ENCODE results near the gene ZBTB9. TPM values are rescaled to one million over a fixed set of nuclear protein-coding genes. Genes with fewer than 3 reads are reported as not detected.
"Not testable (repeated sequence)": the region's sequence is repeated elsewhere in the genome, so short reads cannot be mapped to it uniquely, and the experiment has no call there.

Gene ZBTB9
- total RNA-seq, 4 donors from 2014 or later, result 1.4 to 8.6 (median 5.7) TPM

- ATAC-seq (ENCODE audit: low FRiP score) (no peak), DNase-seq (ENCODE audit: low spot score) (no peak)
- no peak for TF ChIP-seq CTCF (IDR thresholded peaks at IDR 0.05)
Measured at GRCh38 chr6:33469661-33470060, 15.3 kb downstream of the ZBTB9 start.

- DNase-seq (ENCODE audit: low spot score) (no peak), ATAC-seq (ENCODE audit: low FRiP score) (no peak)
- no peak for TF ChIP-seq CTCF (IDR thresholded peaks at IDR 0.05)
Measured at GRCh38 chr6:33477864-33478263, 23.5 kb downstream of the ZBTB9 start.

- ATAC-seq (ENCODE audit: low FRiP score) (no peak), DNase-seq (ENCODE audit: low spot score) (no peak)
- TF ChIP-seq CTCF (IDR thresholded peaks at IDR 0.05), result no peak
Measured at GRCh38 chr6:33481192-33481591, 26.8 kb downstream of the ZBTB9 start.

GRCh38 chr6:33482620-33483019, 28.2 kb downstream of the ZBTB9 start:
- not testable (repeated sequence) for ATAC-seq (ENCODE audit: low FRiP score); DNase-seq (ENCODE audit: low spot score)

GRCh38 chr6:33483678-33484077, 29.3 kb downstream of the ZBTB9 start:
- DNase-seq (ENCODE audit: low spot score) (no peak), ATAC-seq (ENCODE audit: low FRiP score) (no peak)
- no peak for TF ChIP-seq CTCF (IDR thresholded peaks at IDR 0.05)

- not testable (repeated sequence) for ATAC-seq (ENCODE audit: low FRiP score)
Measured at GRCh38 chr6:33484673-33485262, 30.4 kb downstream of the ZBTB9 start.

DNA sequence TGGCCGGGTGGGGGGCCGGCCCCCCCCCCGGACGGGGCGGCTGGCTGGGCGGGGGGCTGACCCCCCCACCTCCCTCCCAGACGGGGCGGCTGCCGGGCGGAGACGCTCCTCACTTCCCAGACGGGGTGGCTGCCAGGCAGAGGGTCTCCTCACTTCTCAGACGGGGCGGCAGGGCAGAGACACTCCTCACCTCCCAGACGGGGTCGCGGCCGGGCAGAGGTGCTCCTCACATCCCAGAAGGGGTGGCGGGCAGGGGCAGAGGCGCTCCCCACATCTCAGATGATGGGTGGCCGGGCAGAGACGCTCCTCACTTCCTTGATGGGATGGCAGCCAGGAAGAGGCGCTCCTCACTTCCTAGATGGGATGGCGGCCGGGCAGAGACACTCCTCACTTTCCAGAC, 31.3 kb downstream of the ZBTB9 start:
- ATAC-seq (ENCODE audit: low FRiP score); DNase-seq (ENCODE audit: low spot score): not testable (repeated sequence)

More at GRCh38 chr6:33484673-33485262, 30.4 kb downstream of the ZBTB9 start:
- DNase-seq (ENCODE audit: low spot score), result not testable (repeated sequence)

DNA sequence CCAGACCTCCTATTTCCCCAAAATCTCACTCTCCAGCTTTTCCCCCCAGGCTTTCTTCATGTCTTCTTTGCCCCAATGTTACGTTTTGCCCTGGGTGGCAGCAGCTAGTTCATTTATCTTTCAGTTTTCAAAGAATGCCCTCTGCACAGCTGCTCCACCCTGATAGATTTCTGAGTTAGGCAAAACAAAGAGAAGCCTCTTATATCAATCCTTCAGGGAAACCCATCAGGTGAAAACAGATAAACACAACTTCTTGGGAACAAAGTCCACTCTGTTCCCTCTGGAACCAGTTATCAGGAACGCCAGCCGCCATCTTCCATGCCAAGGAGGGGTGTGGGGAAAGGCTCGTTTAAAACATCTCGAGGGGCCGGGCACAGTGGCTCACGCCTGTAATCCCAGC, 34.0 kb downstream of the ZBTB9 start:
- TF ChIP-seq CTCF (IDR thresholded peaks at IDR 0.05), result no peak
- ATAC-seq (ENCODE audit: low FRiP score) (no peak), DNase-seq (ENCODE audit: low spot score) (no peak)

DNA sequence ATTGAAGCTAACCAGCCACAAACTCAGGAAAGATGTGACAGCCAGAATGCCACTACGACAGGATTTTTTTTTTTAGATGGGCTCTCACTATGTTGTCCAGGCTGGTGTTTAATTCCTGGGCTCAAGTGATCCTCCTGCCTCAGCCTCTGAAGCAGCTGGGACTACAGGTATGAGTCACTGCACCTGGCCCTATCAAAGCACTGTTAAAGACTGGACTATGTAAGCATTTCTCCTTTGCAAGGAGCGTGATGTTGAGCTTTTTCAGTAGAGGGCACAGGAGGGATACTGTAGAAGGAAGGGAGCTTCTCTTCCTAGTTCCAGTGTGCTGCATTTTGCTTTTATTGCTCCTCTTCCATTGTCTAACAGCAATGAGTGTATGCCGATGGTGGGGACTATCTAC, 35.8 kb downstream of the ZBTB9 start:
- DNase-seq (ENCODE audit: low spot score) (no peak), ATAC-seq (ENCODE audit: low FRiP score) (no peak)
- TF ChIP-seq CTCF (IDR thresholded peaks at IDR 0.05), result no peak

All from omental fat pad (tissue), 4 donors.